ENCODE data around the gene PRR14.

DNA sequence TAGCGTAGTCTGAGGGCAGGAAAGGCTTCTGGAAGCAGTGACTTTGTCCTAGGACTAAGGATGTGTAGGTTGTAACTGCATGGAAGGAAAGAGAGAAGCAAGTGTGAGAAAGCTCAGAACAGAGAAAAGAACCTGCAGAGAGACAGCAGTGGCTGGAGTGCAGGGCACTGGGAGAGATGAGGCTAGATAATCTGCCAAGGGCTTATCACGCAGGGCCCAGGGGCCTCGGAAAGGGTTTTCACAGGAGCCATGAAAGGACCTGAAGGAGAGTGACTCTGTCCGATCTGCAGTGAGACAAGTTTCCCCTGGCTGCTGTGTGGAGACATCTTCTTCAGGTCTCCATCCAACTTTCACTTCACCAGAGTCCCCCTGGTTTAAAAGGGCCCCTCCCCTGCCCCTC is 41.1 kb downstream of the PRR14 start:
- TF ChIP-seq, protein P1, sequence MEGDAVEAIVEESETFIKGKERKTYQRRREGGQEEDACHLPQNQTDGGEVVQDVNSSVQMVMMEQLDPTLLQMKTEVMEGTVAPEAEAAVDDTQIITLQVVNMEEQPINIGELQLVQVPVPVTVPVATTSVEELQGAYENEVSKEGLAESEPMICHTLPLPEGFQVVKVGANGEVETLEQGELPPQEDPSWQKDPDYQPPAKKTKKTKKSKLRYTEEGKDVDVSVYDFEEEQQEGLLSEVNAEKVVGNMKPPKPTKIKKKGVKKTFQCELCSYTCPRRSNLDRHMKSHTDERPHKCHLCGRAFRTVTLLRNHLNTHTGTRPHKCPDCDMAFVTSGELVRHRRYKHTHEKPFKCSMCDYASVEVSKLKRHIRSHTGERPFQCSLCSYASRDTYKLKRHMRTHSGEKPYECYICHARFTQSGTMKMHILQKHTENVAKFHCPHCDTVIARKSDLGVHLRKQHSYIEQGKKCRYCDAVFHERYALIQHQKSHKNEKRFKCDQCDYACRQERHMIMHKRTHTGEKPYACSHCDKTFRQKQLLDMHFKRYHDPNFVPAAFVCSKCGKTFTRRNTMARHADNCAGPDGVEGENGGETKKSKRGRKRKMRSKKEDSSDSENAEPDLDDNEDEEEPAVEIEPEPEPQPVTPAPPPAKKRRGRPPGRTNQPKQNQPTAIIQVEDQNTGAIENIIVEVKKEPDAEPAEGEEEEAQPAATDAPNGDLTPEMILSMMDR (IDR thresholded peaks at IDR 0.05 in 4 of 5, conservative IDR thresholded peaks at IDR 0.05 in 1 of 5) = no peak
- TF ChIP-seq POLR2A (IDR thresholded peaks at IDR 0.05) = no peak
